ENCODE results near the gene SCUBE2.
"Not testable (repeated sequence)": the region's sequence is repeated elsewhere in the genome, so short reads cannot be mapped to it uniquely, and the experiment has no call there.

SCUBE2 gene

GRCh38 chr11:9104580-9104979 lies 13.2 kb upstream of the SCUBE2 start:
- DNase-seq = no peak

DNA sequence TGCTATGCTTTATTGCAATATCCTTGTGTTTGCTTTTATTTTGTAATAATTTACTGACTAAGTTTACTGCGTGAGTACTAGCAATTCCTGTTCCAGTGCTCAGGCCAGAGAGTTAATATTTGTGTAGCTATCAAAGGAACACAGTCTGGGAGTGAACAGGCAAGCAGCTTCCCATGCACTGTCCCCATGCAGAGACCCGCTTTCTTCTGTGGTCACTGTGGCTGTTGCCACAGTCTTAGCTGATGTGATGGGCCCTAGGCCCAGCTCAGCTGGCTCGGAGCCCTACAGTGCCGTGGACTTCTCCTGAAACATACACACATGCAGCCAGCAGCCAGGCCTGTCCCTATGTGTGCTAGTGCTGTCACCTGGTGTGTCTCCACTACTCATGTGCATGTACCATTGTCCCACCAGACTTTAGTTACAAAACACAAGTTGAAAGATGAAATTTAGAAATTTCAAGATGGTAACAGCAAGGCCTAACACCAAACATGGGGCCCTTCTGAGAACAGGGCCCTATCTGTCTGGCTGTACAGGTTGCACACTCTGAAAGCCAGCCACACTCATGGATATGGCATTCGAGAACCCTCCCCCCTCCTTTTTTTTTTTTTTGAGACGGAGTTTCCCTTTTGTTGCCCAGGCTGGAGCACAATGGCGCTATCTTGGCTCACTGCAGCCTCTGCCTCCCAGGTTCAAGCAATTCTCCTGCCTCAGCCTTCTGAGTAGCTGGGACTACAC lies 12.3 kb upstream of the SCUBE2 start:
- DNase-seq = no peak

DNA sequence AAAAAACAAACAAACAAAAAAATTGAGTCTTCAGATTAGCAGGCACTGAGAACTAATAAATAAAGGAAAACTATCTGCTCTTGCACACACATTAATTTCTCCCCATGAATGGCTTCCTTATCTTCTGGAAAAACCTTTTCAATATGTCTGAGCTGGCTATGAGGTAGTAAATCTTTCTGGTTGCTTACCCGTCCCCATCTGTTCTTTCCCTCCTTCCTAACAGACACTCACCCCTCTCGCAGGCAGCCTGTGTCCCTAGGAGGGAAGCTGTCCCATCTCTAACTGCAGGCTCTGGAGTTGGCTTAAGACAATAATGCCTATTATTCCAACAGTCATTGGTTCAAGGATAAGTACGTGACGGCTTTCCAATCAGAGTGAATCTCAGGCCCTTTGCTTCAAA lies 8.2 kb upstream of the SCUBE2 start:
- DNase-seq = no peak

DNA sequence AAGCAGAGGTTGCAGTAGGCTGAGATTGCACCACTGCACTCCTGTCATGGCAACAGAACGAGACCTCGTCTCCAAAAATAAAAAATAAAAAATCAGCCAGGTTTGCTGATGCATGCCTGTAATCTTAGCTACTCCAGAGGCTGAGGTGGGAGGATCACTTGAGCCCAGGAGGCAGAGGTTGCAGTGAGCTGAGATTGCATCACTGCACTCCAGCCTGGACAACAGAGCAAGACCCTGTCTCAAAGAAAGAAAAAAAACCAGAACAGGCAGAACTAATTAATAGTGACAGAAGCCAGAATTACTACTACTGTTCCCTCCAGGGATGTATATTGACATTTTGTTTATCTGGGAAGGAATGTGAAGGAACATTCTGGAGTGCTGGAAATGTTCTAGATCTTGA lies 7.1 kb upstream of the SCUBE2 start:
- DNase-seq = not testable (repeated sequence)

GRCh38 chr11:9097186-9097943 lies 6.0 kb upstream of the SCUBE2 start:
- not testable (repeated sequence) for DNase-seq

DNA sequence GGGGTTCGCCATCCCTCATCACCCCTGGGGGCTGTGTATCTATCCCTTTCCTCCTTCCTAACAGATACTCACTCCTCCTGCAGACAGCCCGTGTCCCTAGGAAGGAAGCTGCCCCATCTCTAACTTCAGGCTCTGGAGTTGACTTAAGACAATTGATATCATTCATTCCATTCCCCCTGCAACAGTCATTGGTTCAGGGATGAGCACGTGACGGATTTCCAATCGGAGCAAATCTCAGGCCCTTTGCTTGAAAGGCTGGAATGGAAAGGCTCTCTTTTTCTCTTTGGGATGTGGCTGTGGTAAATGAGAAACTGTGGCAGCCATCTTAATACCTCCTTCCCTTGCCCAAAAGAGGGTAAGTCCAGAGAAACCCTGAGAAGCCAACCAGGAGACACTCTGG lies 5.0 kb upstream of the SCUBE2 start:
- no peak for DNase-seq

DNA sequence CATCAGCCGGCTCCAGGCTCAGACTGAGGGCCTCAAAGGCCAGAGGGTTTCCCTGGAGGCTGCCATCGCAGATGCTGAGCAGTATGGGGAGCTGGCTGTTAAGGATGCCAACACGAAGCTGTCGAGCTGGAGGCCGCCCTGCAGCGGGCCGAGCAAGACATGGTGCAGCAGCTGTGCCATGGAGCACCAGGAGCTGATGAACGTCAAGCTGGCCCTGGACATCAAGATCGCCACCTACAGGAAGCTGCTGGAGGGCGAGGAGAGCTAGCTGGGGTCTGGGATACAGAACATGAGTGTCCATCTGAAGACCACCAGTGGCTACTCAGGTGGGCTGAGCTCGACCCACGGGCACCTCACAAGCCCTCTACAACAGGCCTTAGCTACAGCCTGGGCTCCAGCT lies 4.0 kb upstream of the SCUBE2 start:
- no peak for DNase-seq

GRCh38 chr11:9094420-9094819 lies 3.0 kb upstream of the SCUBE2 start:
- DNase-seq = no peak

DNA sequence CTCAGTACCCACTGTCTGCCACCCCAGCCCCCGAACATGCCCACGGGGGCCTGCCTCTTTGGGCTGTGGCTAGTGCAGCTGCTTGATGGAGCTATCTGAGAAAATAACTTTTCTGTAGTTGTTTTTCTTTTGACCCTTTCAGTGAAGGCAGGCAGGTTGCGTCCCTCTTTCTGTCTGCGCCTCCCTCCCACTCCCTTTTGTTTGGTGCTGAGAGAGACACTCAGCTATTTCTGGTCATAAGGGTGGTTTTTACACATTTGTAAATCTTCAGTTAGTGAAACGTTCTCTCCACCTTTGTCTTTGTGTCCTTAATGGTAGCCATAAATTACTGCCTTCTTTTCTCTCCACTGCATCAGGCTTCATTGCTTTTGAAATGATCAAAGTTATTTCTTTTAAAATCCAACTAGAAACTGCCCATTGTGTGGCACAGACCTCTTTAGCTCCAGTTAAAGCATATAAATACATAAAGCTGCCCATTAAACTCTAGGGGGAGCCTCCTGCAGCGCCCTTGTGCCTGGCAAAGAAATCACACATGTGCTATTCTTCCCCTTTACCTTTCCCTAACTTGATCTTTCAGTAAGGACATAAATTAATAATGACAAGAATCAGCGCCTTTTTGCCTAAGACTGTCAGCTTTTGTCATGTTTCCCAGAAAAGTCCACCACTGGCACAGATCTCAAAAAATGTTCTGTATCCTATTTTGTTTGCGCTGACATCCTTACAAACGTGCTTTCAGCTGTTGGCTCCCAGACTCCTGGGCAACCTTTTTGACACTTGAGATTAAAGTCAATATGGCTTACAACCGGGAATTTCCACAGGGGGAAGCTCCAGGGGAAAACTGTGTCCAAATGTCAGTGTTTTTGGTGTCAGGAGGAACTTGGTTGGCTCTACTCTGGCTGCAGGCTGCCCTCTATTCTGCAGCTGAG lies 1.7 kb upstream of the SCUBE2 start:
- peak; percentile 12 for DNase-seq

- no peak for DNase-seq
Observed at GRCh38 chr11:9092072-9092471, 673 bp upstream of the SCUBE2 start.

GRCh38 chr11:9090488-9091043 lies 833 bp downstream of the SCUBE2 start:
- no peak for DNase-seq

DNA sequence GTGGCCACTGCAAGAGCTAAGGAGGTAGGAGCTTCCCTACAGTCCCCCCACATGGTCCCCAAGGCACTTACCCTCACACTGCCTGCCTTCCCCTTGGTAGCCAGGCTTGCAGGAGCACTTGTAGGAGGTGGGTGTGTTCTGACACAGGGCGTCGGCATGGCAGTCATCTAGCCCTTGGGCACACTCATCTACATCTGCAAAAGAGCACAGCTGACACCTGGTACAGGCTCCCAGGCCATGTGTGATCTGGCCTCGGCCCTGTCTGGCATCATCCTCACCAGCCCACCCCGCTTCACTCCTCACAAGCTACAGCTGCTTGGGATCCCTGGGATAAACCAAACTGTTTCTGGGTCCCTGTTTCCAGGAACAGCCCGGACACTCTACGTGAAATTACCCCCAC lies 1.8 kb downstream of the SCUBE2 start:
- no peak for DNase-seq

DNA sequence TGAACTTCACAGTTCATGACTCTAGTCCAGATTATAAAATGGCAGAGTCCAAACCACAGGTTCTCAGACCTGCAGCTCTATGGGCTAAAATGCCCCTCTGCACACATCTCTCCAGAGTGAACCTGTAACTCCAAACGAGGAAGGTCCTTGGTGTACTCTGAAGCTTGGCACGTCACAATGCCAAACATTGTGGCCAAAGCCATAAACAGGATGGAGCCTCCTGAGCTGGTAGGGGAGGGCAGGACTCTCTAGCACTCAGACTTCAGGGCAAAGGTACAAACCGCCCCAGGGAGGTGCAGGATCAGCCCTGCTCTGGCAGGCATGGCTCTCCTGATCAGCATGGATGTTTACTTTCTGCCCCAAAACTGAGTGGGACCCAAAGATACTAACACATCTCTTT lies 2.3 kb downstream of the SCUBE2 start:
- no peak for DNase-seq

GRCh38 chr11:9082575-9082974 lies 8.8 kb downstream of the SCUBE2 start:
- no peak for DNase-seq

GRCh38 chr11:9081153-9081552 lies 10.2 kb downstream of the SCUBE2 start:
- DNase-seq = no peak

- DNase-seq = no peak
Observed at GRCh38 chr11:9078113-9079086, 13.0 kb downstream of the SCUBE2 start.

DNA sequence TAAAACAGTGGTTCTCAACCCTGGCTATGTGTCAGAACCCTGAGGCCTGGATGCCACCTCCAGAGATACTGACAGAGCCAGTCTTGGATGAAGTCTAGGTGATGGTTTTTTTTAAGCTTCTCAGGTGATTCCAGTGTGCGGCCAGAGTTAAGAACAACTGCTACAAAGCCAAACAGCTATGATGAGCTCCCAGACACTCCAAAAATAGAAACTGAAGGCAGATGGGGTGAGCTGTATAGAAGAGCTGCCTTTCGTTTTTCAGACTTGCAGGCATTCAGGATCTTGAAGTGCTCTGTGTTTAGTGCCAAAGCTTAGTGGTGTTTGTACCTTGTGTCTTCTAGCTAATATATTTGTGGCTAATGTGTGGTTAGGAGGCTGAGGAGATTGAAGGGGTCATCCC lies 14.2 kb downstream of the SCUBE2 start:
- no peak for DNase-seq

GRCh38 chr11:9076661-9077060 lies 14.7 kb downstream of the SCUBE2 start:
- DNase-seq = no peak

DNA sequence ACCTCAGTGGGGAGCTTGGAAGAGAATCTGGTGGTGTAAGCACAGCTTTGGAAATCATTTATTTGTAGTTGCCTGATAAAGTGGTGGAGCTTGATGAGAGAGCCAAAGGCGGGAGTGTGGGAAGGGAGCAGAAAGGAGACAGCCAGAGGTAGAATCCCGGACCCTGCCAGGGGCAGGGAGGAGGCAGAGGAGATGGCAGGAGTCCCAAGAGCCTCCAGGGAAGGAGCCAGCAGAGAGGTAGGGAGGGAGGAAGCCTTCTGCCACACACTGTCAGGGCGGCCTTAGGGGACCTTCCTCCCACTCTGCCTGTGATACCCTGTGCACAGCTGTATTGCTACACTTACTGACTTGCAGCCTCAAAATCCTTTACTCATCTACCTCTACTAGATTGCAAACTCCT lies 15.4 kb downstream of the SCUBE2 start:
- DNase-seq = no peak

DNA sequence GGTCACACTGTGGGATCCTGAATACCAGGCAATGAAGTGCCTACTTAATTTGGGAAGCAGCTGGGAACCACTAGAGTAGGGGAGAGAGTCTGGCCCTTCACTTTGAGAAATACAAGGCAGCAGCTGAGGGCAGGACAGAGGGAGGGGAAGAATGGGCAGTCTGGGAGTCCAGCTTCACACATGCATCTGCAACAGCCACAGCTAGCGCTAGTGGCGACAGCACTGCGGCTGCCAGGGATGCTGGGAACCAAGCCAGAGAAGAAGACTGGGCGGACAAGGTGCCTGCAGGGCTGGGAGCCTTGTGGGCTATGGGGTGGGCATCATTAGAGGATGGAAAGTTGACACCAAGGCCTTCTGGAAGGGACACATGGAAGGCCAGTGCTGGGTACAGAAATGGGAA lies 15.8 kb downstream of the SCUBE2 start:
- DNase-seq = no peak

- no peak for DNase-seq
Observed at GRCh38 chr11:9074338-9075029, 16.9 kb downstream of the SCUBE2 start.

Data from NCI-H510A treated with DMSO at 0.1 percent for 48 hours (cell line).